ENCODE measurements around the gene MBD2.

MBD2 gene

GRCh38 chr18:54202851-54203250 lies 21.6 kb downstream of the MBD2 start:
- no peak for DNase-seq (ENCODE audit: low read depth)

- no peak for DNase-seq (ENCODE audit: low read depth)
These were observed 26.6 kb downstream of the MBD2 start for GRCh38 chr18:54197747-54198411.

- no peak for DNase-seq (ENCODE audit: low read depth)
These were observed 30.7 kb downstream of the MBD2 start for GRCh38 chr18:54193786-54194185.

- no peak for DNase-seq (ENCODE audit: low read depth)
These were observed 31.6 kb downstream of the MBD2 start for GRCh38 chr18:54192900-54193299.

- DNase-seq (ENCODE audit: low read depth), result no peak
These were observed 32.1 kb downstream of the MBD2 start for GRCh38 chr18:54192415-54192814.

GRCh38 chr18:54191352-54191751 lies 33.1 kb downstream of the MBD2 start:
- no peak for DNase-seq (ENCODE audit: low read depth)

GRCh38 chr18:54187372-54187771 lies 37.1 kb downstream of the MBD2 start:
- DNase-seq (ENCODE audit: low read depth), result no peak

GRCh38 chr18:54184836-54185235 lies 39.6 kb downstream of the MBD2 start:
- DNase-seq (ENCODE audit: low read depth), result no peak

- no peak for DNase-seq (ENCODE audit: low read depth)
These were observed 41.1 kb downstream of the MBD2 start for GRCh38 chr18:54183390-54183789.

GRCh38 chr18:54181856-54182602 lies 42.4 kb downstream of the MBD2 start:
- no peak for DNase-seq (ENCODE audit: low read depth)

GRCh38 chr18:54173980-54174630 lies 50.4 kb downstream of the MBD2 start:
- no peak for DNase-seq (ENCODE audit: low read depth)

GRCh38 chr18:54173250-54173649 lies 51.2 kb downstream of the MBD2 start:
- no peak for DNase-seq (ENCODE audit: low read depth)

- DNase-seq (ENCODE audit: low read depth), result no peak
These were observed 54.8 kb downstream of the MBD2 start for GRCh38 chr18:54169431-54170403.

- no peak for DNase-seq (ENCODE audit: low read depth)
These were observed 59.0 kb downstream of the MBD2 start for GRCh38 chr18:54165450-54165849.

GRCh38 chr18:54163453-54163852 lies 61.0 kb downstream of the MBD2 start:
- DNase-seq (ENCODE audit: low read depth), result no peak

- no peak for DNase-seq (ENCODE audit: low read depth)
These were observed 62.0 kb downstream of the MBD2 start for GRCh38 chr18:54162431-54162830.

GRCh38 chr18:54161267-54161666 lies 63.2 kb downstream of the MBD2 start:
- DNase-seq (ENCODE audit: low read depth), result no peak

GRCh38 chr18:54159906-54160305 lies 64.6 kb downstream of the MBD2 start:
- DNase-seq (ENCODE audit: low read depth), result no peak

- DNase-seq (ENCODE audit: low read depth), result no peak
These were observed 66.7 kb downstream of the MBD2 start for GRCh38 chr18:54157646-54158385.

GRCh38 chr18:54155412-54155811 lies 69.1 kb downstream of the MBD2 start:
- DNase-seq (ENCODE audit: low read depth), result no peak

- DNase-seq (ENCODE audit: low read depth), result no peak
These were observed 70.2 kb downstream of the MBD2 start for GRCh38 chr18:54154231-54154630.
